ENCODE results near the gene KATNB1. TPM values are rescaled to one million over a fixed set of nuclear protein-coding genes. Genes with fewer than 3 reads are reported as not detected.

KATNB1 gene
- total RNA-seq, 1 experiment from 2014 or later = 8.1 TPM

DNA sequence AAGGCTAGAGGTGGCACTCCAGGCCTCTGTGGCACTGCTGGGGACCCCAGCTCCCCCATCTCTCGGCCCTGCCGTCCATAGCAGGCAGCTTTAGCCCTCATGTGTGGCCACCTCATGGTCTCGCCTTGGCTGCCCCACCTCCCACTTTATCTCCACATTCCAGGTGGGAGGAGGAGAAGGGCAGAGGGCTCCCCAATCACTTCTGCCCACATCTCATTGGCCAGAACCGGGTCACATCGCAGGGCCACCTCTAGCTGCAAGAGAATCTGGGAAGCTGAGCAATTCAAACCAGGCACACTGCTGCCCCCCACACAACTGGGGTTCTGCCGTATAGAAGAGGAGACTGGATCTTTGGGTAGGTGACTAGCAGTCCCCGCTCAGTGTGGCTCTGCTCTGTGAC, 39.3 kb upstream of the KATNB1 start:
- Histone ChIP-seq H3K4me1 (ENCODE audit: control insufficient read depth, insufficient read depth, low read length) (no peaks in the 10 kb centered on the region), H3K9me3 (ENCODE audit: control insufficient read depth, insufficient read depth, low read depth, low read length) (no peaks in the 10 kb centered on the region), H3K27ac (ENCODE audit: low read length) (no peak overlapping the region), H3K27me3 (ENCODE audit: control insufficient read depth, insufficient read depth, low read length) (no peaks in the 10 kb centered on the region), H3K36me3 (ENCODE audit: control insufficient read depth, insufficient read depth, low read length) (no peaks in the 10 kb centered on the region), H3K4me3 (ENCODE audit: low read depth in 2 of 2, low read length in 2 of 2) (no peak overlapping the region)
- POLR2A ChIA-PET = no interaction called here
- no TSS peak for BruUV-seq (replicated peaks)
- in situ Hi-C loops (cut with HindIII; ENCODE audit: low pct_unique_long_range_greater_than_20kb, low sequenced_read_pairs) (no loop called here), intact Hi-C loops (cut with micrococcal nuclease; ENCODE audit: unreplicated experiment) (no loop called here)
- TF ChIP-seq TCF7L2 (IDR thresholded peaks at IDR 0.05; ENCODE audit: low read depth, low read length) = no peak
- TF ChIP-seq, protein P1, sequence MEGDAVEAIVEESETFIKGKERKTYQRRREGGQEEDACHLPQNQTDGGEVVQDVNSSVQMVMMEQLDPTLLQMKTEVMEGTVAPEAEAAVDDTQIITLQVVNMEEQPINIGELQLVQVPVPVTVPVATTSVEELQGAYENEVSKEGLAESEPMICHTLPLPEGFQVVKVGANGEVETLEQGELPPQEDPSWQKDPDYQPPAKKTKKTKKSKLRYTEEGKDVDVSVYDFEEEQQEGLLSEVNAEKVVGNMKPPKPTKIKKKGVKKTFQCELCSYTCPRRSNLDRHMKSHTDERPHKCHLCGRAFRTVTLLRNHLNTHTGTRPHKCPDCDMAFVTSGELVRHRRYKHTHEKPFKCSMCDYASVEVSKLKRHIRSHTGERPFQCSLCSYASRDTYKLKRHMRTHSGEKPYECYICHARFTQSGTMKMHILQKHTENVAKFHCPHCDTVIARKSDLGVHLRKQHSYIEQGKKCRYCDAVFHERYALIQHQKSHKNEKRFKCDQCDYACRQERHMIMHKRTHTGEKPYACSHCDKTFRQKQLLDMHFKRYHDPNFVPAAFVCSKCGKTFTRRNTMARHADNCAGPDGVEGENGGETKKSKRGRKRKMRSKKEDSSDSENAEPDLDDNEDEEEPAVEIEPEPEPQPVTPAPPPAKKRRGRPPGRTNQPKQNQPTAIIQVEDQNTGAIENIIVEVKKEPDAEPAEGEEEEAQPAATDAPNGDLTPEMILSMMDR (IDR thresholded peaks at IDR 0.05) = no peak
- TF ChIP-seq, protein P2, sequence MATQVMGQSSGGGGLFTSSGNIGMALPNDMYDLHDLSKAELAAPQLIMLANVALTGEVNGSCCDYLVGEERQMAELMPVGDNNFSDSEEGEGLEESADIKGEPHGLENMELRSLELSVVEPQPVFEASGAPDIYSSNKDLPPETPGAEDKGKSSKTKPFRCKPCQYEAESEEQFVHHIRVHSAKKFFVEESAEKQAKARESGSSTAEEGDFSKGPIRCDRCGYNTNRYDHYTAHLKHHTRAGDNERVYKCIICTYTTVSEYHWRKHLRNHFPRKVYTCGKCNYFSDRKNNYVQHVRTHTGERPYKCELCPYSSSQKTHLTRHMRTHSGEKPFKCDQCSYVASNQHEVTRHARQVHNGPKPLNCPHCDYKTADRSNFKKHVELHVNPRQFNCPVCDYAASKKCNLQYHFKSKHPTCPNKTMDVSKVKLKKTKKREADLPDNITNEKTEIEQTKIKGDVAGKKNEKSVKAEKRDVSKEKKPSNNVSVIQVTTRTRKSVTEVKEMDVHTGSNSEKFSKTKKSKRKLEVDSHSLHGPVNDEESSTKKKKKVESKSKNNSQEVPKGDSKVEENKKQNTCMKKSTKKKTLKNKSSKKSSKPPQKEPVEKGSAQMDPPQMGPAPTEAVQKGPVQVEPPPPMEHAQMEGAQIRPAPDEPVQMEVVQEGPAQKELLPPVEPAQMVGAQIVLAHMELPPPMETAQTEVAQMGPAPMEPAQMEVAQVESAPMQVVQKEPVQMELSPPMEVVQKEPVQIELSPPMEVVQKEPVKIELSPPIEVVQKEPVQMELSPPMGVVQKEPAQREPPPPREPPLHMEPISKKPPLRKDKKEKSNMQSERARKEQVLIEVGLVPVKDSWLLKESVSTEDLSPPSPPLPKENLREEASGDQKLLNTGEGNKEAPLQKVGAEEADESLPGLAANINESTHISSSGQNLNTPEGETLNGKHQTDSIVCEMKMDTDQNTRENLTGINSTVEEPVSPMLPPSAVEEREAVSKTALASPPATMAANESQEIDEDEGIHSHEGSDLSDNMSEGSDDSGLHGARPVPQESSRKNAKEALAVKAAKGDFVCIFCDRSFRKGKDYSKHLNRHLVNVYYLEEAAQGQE (IDR thresholded peaks at IDR 0.05; ENCODE audit: insufficient read depth in 1 of 2, low read depth in 2 of 2, low read length in 1 of 2) = no peak
- TF ChIP-seq SIN3A (IDR thresholded peaks at IDR 0.05; ENCODE audit: borderline replicate concordance, insufficient read depth, low read depth, low read length) = no peak
- no peak for TF ChIP-seq POLR2AphosphoS5 (IDR thresholded peaks at IDR 0.05; ENCODE audit: low read depth, low read length)
- CTCF ChIA-PET = no interaction called here
- no peak for DNase-seq (ENCODE audit: low read depth, low spot score)
- ATAC-seq = no peak

DNA sequence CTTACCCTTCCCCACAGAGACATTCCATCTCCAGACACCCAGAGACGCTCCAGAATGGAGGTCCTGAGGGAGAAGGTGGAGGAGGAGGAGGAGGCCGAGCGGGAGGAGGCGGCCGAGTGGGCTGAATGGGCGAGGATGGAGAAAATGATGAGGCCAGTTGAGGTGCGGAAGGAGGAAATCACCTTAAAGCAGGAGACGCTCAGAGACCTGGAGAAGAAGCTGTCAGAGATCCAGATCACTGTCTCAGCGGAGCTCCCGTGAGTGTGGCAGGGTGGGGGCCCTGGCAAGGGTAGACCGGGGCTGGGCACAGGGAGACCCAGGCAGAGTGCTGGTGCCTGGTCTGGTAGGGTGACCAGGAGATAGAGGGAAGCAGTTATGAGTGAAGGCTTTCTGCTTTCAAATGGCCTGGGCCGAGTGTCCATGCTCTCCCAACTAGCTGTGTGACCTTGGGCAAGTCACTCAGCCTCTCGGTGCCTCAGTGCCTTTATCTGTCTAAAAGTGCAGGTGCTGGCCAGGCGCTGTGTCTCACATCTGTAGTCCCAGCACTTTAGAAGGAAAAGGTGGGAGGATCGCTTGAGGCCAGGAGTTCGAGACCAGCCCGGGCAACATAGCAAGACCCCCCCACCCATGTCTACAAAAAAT, 37.6 kb upstream of the KATNB1 start:
- BruUV-seq (replicated peaks) = no TSS peak
- no peaks in the 10 kb centered on the region for H3K27me3 ChIP-seq (ENCODE audit: control insufficient read depth, insufficient read depth, low read length)
- intact Hi-C loops (cut with micrococcal nuclease; ENCODE audit: unreplicated experiment) (no loop called here), in situ Hi-C loops (cut with HindIII; ENCODE audit: low pct_unique_long_range_greater_than_20kb, low sequenced_read_pairs) (no loop called here)
- H3K36me3 ChIP-seq (ENCODE audit: control insufficient read depth, insufficient read depth, low read length) = no peaks in the 10 kb centered on the region
- ATAC-seq (no peak), DNase-seq (ENCODE audit: low read depth, low spot score) (no peak)
- H3K4me3 ChIP-seq (ENCODE audit: low read depth in 2 of 2, low read length in 2 of 2) = no peak overlapping the region
- TF ChIP-seq SIN3A (IDR thresholded peaks at IDR 0.05; ENCODE audit: borderline replicate concordance, insufficient read depth, low read depth, low read length) = no peak
- TF ChIP-seq POLR2AphosphoS5 (IDR thresholded peaks at IDR 0.05; ENCODE audit: low read depth, low read length) = no peak
- CTCF ChIA-PET = no interaction called here
- H3K27ac ChIP-seq (ENCODE audit: low read length) = no peak overlapping the region
- no peaks in the 10 kb centered on the region for H3K4me1 ChIP-seq (ENCODE audit: control insufficient read depth, insufficient read depth, low read length)
- no peaks in the 10 kb centered on the region for H3K9me3 ChIP-seq (ENCODE audit: control insufficient read depth, insufficient read depth, low read depth, low read length)
- POLR2A ChIA-PET = no interaction called here

DNA sequence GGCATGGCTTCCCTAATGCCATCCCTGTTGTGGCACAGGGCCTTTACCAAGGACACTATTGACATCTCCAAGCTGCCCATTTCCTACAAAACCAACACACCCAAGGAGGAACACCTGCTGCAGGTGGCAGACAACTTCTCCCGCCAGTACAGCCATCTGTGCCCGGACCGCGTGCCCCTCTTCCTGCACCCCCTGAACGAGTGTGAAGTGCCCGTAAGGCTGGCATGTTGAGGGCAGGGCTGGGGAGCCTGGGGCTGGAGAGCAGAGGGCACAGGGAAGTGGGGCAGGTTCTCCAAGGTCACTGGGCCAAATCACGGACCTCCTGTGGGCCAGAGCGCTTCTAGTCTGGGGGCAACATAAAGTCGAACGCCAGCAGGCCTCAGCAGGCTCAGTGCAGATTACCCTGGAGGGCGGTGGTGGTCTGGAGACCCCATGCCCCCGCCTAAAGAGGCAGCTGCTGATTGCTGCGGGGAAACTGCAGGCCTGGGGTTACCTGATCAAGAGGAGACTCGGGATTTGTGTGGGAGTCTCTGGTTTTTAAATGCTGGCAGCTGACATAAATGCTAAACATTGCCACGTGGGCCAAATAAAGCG, 36.7 kb upstream of the KATNB1 start:
- Histone ChIP-seq H3K4me1 (ENCODE audit: control insufficient read depth, insufficient read depth, low read length) (no peaks in the 10 kb centered on the region), H3K27ac (ENCODE audit: low read length) (no peak overlapping the region), H3K27me3 (ENCODE audit: control insufficient read depth, insufficient read depth, low read length) (no peaks in the 10 kb centered on the region), H3K9me3 (ENCODE audit: control insufficient read depth, insufficient read depth, low read depth, low read length) (no peaks in the 10 kb centered on the region), H3K36me3 (ENCODE audit: control insufficient read depth, insufficient read depth, low read length) (no peaks in the 10 kb centered on the region), H3K4me3 (ENCODE audit: low read depth in 2 of 2, low read length in 2 of 2) (no peak overlapping the region)
- TF ChIP-seq SIN3A (IDR thresholded peaks at IDR 0.05; ENCODE audit: borderline replicate concordance, insufficient read depth, low read depth, low read length) (no peak), TCF7L2 (IDR thresholded peaks at IDR 0.05; ENCODE audit: low read depth, low read length) (no peak), POLR2AphosphoS5 (IDR thresholded peaks at IDR 0.05; ENCODE audit: low read depth, low read length) (no peak)
- TF ChIP-seq, protein P1 (IDR thresholded peaks at IDR 0.05) = no peak
- TF ChIP-seq, protein P2 (IDR thresholded peaks at IDR 0.05; ENCODE audit: insufficient read depth in 1 of 2, low read depth in 2 of 2, low read length in 1 of 2) = no peak
- no peak for DNase-seq (ENCODE audit: low read depth, low spot score)
- no peak for ATAC-seq
- CTCF ChIA-PET = no interaction called here
- POLR2A ChIA-PET = no interaction called here
- in situ Hi-C loops (cut with HindIII; ENCODE audit: low pct_unique_long_range_greater_than_20kb, low sequenced_read_pairs) (no loop called here), intact Hi-C loops (cut with micrococcal nuclease; ENCODE audit: unreplicated experiment) (no loop called here)
- no TSS peak for BruUV-seq (replicated peaks)
